GM20431 (cell line): ENCODE measurements around the gene TNFSF10.

Experiments
- in situ Hi-C: fragments of 300-500 bp; cut with MseI, MboI; formaldehyde crosslinking; loops from one replicate; pipeline ENCODE4 v1.15.0; 2020; ENCODE audit warnings: low sequenced_read_pairs; ENCODE audit not compliant: unreplicated experiment

TNFSF10 gene

DNA sequence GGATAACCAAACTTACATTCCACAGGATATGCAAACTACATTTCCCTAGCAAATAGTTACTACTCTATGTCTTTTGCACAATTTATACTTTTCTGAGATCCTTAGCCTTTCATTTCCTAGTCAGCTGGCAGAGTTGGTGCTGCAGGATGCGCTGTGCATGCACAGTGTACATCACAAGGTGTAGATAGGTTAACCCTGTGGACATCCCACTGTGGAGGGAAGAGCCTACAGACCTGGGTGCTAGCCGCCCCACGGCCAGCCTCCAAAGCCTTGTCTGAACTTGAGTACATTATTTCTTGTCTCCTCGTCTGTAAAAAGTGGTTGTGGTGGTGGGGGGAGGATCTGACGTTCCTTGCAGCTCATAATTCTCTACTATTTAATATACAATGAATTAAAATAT lies 3.5 kb downstream of the TNFSF10 start:
- in situ Hi-C loops, result no loop called here

DNA sequence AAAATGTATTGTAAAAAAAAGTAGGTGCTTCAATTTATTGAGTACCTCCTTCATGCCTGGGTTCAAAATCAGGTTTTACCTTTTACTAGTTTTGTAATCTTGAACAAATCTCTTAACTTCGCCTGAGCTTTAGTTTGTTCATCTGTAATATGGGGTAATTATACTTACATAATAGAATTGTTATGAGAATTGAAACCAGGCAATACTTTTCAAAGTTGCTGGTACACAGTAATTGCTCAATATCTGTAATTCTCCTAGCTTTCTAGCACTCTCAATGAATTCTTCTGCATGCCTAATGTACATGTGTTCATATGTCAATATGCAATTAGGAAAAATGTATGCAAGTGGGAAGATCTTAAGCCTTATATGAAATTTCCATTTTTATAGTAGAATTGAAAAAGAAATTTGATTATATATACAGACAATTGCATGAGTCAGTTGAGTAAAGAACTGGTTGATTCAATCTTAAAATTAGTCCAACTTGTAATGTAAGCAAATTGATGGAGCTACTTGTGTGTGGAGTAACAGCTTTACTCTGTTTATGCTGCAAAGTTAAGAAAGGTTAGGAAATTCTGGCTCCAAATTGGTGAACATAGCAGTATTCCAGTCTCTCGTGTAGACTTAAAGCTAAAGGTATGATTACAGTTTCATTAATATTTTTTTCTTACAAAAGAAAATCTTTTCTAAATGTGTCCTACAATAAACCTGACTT lies 4.1 kb downstream of the TNFSF10 start:
- in situ Hi-C loops, result no loop called here

DNA sequence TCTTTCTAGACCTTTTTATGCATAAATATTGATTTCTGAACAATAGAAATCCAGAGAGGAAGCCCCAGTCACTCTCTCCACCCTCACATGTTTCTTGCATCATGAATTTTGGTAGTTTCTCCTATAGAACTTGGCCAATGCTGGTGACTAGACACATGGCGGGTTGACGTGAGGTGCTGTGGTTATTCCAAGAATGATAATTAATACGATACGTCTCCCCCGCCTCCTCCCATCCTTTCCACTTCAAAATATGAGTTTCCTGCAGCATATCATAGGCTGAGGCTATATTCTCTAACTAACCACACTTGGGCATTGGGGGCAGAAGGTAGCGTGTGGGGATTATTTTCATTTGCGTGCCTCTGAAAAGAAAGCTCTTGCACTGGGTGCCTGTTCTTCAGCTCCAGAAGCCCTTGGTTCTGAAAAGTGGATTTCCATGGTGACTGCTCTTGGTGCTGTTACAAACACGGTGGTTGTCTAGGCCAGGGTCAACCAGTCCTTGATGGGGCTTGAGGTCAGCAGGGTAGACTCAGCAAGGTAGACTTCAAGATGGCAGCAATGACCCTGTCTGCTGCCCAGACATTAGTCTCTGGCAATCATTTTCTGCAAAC lies 5.3 kb downstream of the TNFSF10 start:
- in situ Hi-C loops, result no loop called here

GRCh38 chr3:172516318-172517214 lies 6.7 kb downstream of the TNFSF10 start:
- in situ Hi-C loops, result no loop called here

DNA sequence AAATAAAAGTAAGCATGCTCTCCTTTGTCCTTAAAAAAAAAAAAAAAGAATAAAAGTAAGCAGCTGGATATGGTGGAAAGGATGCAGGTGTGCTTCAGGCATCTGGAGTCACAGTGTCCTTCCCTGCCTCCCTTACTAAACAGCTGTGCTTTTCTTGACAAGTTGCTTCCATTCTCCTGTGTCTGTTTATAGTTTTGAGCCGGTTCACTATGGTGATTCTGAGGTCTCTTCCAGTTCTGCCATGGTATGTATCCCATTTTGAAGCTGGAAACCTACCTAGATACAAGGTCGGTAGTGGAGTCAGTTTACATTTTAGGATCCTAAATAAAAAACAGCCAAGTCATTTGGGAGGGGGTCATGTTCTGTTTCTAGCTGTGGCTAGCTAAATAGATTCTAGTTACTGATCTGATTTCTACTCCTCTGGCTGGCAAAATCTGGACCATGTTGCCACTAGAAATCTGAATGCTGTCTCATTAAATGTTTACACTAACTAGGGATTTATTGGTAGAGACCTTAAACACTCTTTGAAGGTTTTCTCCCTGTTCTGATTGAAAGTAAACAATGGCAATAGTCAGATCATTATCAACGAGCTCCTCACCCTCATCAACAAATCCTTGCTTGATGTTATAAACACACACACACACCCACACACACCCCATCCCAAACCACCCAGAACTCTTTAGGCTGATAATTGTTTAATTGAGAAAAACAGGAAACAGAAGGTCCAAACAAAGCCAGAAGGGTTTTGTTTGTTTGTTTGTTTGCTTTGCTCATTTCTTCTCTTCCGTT lies 7.9 kb downstream of the TNFSF10 start:
- in situ Hi-C loops, result no loop called here

- in situ Hi-C loops, result no loop called here
Observed at GRCh38 chr3:172514678-172515077, 8.6 kb downstream of the TNFSF10 start.

- in situ Hi-C loops, result no loop called here
Observed at GRCh38 chr3:172513488-172513887, 9.7 kb downstream of the TNFSF10 start.

DNA sequence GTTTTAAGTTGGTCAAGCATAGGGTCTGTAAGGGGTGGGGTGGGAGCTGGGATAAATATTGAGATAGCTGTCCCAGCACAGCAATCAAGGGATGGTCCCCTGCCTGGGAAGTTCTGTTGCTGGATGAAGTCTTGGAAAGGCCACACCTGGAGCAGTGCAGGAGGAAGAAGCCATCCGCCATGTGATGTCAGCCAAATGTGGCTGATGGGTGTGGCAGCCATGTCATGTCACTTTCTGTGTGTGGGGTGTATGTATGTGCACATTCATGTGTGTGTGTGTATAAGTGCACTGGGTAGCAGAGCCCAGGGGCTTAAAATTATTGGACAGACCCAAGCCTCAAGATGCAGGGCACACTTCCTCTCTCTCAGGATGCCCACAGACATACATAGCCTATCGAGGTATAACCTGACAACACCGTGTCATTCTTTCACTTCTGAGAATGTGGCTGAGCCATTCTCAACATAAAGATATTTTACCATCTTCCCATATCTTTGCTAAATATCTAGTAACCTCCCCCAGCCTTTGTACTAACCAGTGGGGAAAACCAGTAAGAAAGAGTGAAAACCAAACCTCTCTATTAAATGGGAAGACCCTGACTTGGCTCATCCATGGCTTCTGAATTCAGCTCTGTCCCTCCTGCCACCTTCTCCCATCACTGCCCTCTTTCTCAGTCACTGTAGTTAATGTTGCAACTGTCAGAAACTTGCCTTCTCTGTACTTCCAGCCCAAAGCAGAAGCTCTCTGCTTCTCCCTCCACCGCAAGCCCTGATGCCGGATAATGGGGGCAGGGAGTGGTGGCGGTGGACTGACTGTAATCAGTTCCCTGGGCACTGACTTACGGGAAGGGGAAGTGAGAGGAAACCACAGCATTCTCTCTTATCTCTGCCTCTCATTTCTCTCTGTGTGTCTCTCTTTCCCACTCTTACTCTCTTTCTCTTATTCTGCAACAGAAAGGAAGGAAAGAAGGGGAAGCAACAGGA lies 11.2 kb downstream of the TNFSF10 start:
- in situ Hi-C loops, result no loop called here

DNA sequence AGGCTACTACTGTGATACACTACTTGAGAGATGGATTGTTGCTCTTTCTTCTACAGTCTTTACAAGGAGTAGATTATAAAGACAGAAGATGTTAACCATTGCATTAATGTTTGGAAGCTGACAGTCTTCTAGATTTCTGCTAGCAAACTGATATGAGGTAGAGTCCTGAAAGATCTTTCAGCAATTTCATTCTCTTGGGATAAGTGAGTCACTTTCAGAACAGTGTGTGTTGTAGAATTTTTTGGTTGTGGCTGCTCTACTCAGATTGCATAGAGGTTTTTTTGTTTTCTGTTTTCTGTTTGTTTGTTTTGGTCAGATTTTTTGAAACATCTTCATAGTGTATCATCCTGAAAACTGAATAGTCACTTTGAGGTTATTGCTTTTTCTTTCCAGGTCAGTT lies 17.1 kb downstream of the TNFSF10 start:
- in situ Hi-C loops, result no loop called here

DNA sequence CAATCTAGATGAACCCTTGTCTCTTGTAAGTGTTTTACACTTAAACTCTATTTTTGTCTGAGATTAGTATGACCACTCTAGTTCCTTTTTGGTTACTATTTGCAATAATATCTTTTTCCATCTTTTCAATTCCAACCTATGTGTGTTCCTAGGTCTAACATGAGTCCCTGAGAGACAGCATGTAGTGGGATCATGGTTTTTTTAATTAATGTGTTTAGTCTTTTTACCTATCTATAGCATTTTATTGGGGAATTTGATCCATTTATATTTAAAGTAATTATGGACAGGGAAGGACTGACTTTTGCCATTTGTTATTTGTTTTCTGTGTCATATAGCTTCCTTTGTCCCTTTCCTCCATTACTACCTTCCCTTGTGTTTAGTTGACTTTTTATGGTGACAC lies 21.7 kb downstream of the TNFSF10 start:
- in situ Hi-C loops, result no loop called here

DNA sequence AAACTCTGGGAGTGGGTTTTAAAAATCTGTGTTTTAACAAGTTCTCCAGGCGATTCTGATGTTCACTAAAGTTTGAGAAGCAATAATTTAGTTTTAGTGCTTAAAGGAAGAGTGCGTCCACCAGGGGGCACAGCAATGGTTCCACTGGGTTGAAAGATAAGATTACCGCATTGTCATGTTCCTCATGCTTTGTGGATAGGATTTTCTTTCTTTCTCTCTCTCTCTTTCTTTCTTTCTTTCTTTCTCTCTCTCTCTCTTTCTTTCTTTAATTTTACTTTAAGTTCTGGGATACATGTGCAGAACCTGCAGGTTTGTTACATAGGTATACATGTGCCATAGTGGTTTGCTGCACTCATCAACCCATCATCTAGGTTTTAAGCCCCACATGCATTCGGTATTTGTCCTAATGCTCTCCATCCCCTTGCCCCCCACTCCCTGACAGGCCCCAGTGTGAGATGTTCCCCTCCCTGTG lies 33.0 kb downstream of the TNFSF10 start:
- in situ Hi-C loops, result loop anchor here (25.0 kb wide), 1 partner anchor 122 kb away; no protein-coding TSS in a partner anchor

DNA sequence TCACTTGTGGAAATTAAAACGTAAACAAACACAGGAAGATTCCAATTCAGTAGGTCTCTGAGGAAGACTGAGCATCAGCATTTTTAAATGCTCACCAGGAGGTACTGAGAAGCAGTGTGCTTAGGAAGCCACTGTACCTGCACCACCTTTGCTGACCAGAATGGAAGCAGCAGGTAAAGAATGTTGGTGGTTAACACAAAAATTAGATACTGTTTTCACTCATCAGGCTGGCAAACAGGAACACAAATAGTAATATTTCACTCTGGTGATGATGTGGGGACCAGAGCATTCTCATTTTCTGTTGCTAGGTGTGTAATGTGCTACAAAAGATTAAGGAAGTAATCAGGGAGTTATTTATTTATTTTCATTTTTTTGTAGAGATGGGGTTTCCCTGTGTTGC lies 45.1 kb downstream of the TNFSF10 start:
- in situ Hi-C loops, result loop anchor here (25.0 kb wide), 1 partner anchor 134 kb away; no protein-coding TSS in a partner anchor

- in situ Hi-C loops, result loop anchor here (25.0 kb wide), 1 partner anchor 136 kb away; no protein-coding TSS in a partner anchor
Observed at GRCh38 chr3:172476347-172476746, 46.9 kb downstream of the TNFSF10 start.

DNA sequence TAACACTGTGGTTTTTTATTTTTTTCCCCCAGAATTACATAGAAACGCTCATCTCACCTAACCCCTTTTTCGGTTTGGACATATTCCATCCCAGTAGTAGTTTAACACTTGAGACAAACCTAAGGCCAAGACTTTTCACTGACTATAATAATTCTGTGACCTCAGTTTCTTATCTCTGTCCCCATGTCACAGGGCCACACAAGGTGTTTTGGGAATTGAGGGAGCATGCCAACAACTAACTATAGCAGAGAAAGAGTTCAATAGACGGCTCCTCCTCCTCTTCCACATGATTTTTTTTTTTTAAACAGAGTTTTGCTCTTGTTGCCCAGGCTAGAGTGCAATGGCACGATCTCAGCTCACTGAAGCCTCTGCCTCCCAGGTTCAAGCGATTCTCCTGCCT lies 47.5 kb downstream of the TNFSF10 start:
- in situ Hi-C loops, result loop anchor here (25.0 kb wide), 1 partner anchor 137 kb away; no protein-coding TSS in a partner anchor

- in situ Hi-C loops, result no loop called here
Observed at GRCh38 chr3:172471903-172472302, 51.3 kb downstream of the TNFSF10 start.

- in situ Hi-C loops, result no loop called here
Observed at GRCh38 chr3:172470588-172470987, 52.6 kb downstream of the TNFSF10 start.

DNA sequence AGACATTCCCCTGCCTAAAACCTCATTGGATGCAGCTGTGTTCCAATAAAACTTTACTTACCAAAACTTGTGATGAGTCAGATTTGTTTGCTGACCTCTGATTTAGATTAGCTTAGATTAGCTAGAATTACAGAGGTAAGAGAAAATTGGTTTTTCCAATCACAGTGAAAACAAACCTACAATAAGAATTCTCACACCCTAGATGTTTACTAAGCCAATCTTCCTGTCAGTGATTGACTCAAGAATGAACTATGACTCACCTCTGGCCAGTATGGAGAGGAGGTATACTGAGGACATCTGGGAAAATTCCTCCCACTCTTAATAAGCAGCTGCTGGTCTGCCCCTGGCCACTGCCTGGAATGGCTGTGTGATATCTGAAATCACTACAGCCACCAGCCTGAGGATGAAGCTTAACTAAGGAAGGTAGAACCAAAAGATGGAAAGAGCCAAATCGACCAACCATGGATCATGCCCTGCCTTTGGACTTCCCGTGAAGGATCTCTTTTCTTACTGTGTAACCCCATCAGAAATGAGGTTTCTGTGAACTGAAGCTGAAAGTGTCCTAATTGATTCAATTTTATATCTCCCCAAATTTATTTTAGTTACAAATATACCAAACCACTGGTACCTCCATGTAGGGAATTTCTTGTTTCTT lies 55.9 kb downstream of the TNFSF10 start:
- in situ Hi-C loops, result no loop called here

DNA sequence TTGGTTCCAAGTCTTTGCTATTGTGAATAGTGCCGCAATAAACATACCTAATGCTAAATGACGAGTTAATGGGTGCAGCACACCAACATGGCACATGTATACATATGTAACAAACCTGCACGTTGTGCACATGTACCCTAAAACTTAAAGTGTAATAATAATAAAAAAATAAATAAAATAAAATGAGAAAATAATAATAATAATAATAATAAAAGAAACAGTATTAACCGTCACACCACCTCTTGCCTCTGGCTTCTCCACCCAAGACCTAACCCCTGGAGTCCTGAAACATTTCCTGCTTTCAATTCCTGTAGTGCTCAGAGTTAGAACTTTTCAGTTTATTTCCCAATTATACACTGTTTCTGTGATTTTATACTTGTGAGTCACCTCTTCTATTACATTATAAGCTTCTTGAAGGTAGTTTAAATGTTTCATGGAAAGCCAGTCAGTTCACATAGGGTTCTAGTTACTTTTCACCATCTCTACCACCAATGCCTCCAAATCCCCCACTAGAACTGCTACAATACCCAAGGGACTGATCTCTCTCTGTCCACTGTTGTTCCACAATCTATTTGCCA lies 56.6 kb downstream of the TNFSF10 start:
- in situ Hi-C loops, result no loop called here
